Mesendoderm (in vitro differentiated cells): ENCODE measurements around the gene LRRC3C.

Experiments
- DNase-seq: peaks from one replicate; pipeline ENCODE4 v3.0.0; 2013
- H2AK5ac ChIP-seq: 2 replicates; pipeline ENCODE4 v1.6.1; 2013; ENCODE audit warnings: low read length, inconsistent platforms
- H2BK120ac ChIP-seq: 2 replicates; pipeline ENCODE4 v1.6.1; 2013; ENCODE audit warnings: low read depth, mild to moderate bottlenecking, low read length, moderate library complexity, mixed read lengths
- H2BK15ac ChIP-seq: replicated peaks from 2 replicates; pipeline ENCODE4 v1.6.1; 2013; ENCODE audit warnings: low read depth, mild to moderate bottlenecking, moderate library complexity
- H2BK5ac ChIP-seq: 2 replicates; pipeline ENCODE4 v1.6.1; 2013; ENCODE audit warnings: low read length, inconsistent platforms
- H3K18ac ChIP-seq: 2 replicates; pipeline ENCODE4 v1.6.1; 2013; ENCODE audit warnings: mild to moderate bottlenecking, low read length, mixed read lengths
- H3K23ac ChIP-seq: one replicate; pipeline ENCODE4 v1.6.1; 2013; ENCODE audit warnings: low read length
- H3K27ac ChIP-seq: 2 replicates; pipeline ENCODE4 v1.5.1; 2013; ENCODE audit warnings: low read depth, mild to moderate bottlenecking, inconsistent platforms, low read length, moderate library complexity
- H3K27me3 ChIP-seq: 2 replicates; pipeline ENCODE4 v1.6.1; 2013; ENCODE audit warnings: low read length, control low read depth, mild to moderate bottlenecking, inconsistent platforms; ENCODE audit not compliant: insufficient read depth, poor library complexity
- H3K36me3 ChIP-seq: 2 replicates; pipeline ENCODE4 v1.6.1; 2013; ENCODE audit warnings: low read length, inconsistent platforms; ENCODE audit not compliant: control insufficient read depth, insufficient read depth
- H3K4ac ChIP-seq: one replicate; pipeline ENCODE4 v1.6.1; 2013; ENCODE audit warnings: low read depth, mild to moderate bottlenecking, low read length, moderate library complexity
- H3K4me1 ChIP-seq: 2 replicates; pipeline ENCODE4 v1.6.1; 2013; ENCODE audit warnings: low read depth, low read length, inconsistent platforms; ENCODE audit not compliant: control insufficient read depth
- H3K4me2 ChIP-seq: 2 replicates; pipeline ENCODE4 v1.6.1; 2013; ENCODE audit warnings: low read length
- H3K4me3 ChIP-seq: 2 replicates; pipeline ENCODE4 v1.5.1; 2013; ENCODE audit warnings: mild to moderate bottlenecking, low read length
- H3K56ac ChIP-seq: one replicate; pipeline ENCODE4 v1.6.1; 2013; ENCODE audit warnings: low read length
- H3K79me1 ChIP-seq: 2 replicates; pipeline ENCODE4 v1.6.1; 2013; ENCODE audit warnings: low read length, inconsistent platforms
- H3K79me2 ChIP-seq: 2 replicates; pipeline ENCODE4 v1.6.1; 2013; ENCODE audit warnings: mild to moderate bottlenecking, low read length; ENCODE audit not compliant: control insufficient read depth, insufficient read depth
- H3K9ac ChIP-seq: 2 replicates; pipeline ENCODE4 v1.6.1; 2013; ENCODE audit warnings: low read length, inconsistent platforms
- H4K5ac ChIP-seq: one replicate; pipeline ENCODE4 v1.6.1; 2013; ENCODE audit warnings: low read length
- H4K8ac ChIP-seq: one replicate; pipeline ENCODE4 v1.6.1; 2013; ENCODE audit warnings: low read depth, mild to moderate bottlenecking, control low read depth, low read length, moderate library complexity
- WGBS: extraction: QIAGEN DNeasy Blood & Tissue Kit; methylation state at CpG from one replicate; pipeline ENCODE4 v1.1.7; 2013; ENCODE audit warnings: low lambda C conversion rate, missing lambda C conversion rate; ENCODE audit not compliant: insufficient coverage; ENCODE audit errors: extremely low coverage; 5-methylcytosine and 5-hydroxymethylcytosine counted together

Gene LRRC3C

GRCh38 chr17:39952680-39953470, 25.3 kb downstream of the LRRC3C start:
- H3K4me2 ChIP-seq = peak overlapping the region; percentile 59
- no peak overlapping the region for H3K18ac ChIP-seq
- H3K79me2 ChIP-seq = no peaks in the 10 kb centered on the region
- H2AK5ac ChIP-seq = no peak overlapping the region
- no peak overlapping the region for H2BK120ac ChIP-seq
- no peak overlapping the region for H3K23ac ChIP-seq
- no peaks in the 10 kb centered on the region for H3K36me3 ChIP-seq
- H3K4me1 ChIP-seq = peaks cover 3% of the 10 kb centered on the region
- H3K27ac ChIP-seq = no peak overlapping the region
- no peak overlapping the region for H3K4me3 ChIP-seq
- H3K27me3 ChIP-seq = no peaks in the 10 kb centered on the region
- no peak overlapping the region for H3K4ac ChIP-seq
- no peak overlapping the region for H4K5ac ChIP-seq
- H3K9ac ChIP-seq = peak overlapping the region; percentile 50
- peak; percentile 100 for DNase-seq
- no peaks in the 10 kb centered on the region for H3K79me1 ChIP-seq
- no peak overlapping the region for H2BK15ac ChIP-seq
- WGBS = no CpG with 5 or more reads among the region's 55 CpGs
- H4K8ac ChIP-seq = no peak overlapping the region
- no peak overlapping the region for H2BK5ac ChIP-seq
- H3K56ac ChIP-seq = peak overlapping the region; percentile 92

- Histone ChIP-seq H3K4ac (no peak overlapping the region), H3K36me3 (no peaks in the 10 kb centered on the region), H4K8ac (no peak overlapping the region), H3K27ac (peak overlapping the region; percentile 31), H3K4me1 (peaks cover 3% of the 10 kb centered on the region), H4K5ac (peak overlapping the region; percentile 97), H2BK120ac (no peak overlapping the region), H3K27me3 (no peaks in the 10 kb centered on the region), H3K9ac (peak overlapping the region; percentile 72), H2BK15ac (no peak overlapping the region), H3K79me2 (no peaks in the 10 kb centered on the region), H3K4me3 (peak overlapping the region; percentile 41), H3K4me2 (peak overlapping the region; percentile 75), H3K18ac (peak overlapping the region; percentile 28), H3K79me1 (no peaks in the 10 kb centered on the region), H2BK5ac (peak overlapping the region; percentile 89), H3K23ac (no peak overlapping the region), H3K56ac (peak overlapping the region; percentile 92), H2AK5ac (peak overlapping the region; percentile 100)
- DNase-seq = no peak
- WGBS = no CpG with 5 or more reads among the region's 9 CpGs
Observed at GRCh38 chr17:39953471-39953888, 25.9 kb downstream of the LRRC3C start.

GRCh38 chr17:39954876-39955275, 27.3 kb downstream of the LRRC3C start:
- no peak overlapping the region for H3K4me3 ChIP-seq
- no peak overlapping the region for H3K9ac ChIP-seq
- H3K4me1 ChIP-seq = peaks cover 3% of the 10 kb centered on the region
- H3K79me1 ChIP-seq = no peaks in the 10 kb centered on the region
- H3K18ac ChIP-seq = no peak overlapping the region
- WGBS = no CpG with 5 or more reads among the region's 4 CpGs
- H2BK5ac ChIP-seq = no peak overlapping the region
- no peaks in the 10 kb centered on the region for H3K79me2 ChIP-seq
- H3K4me2 ChIP-seq = no peak overlapping the region
- H2AK5ac ChIP-seq = no peak overlapping the region
- no peak overlapping the region for H3K23ac ChIP-seq
- H3K4ac ChIP-seq = no peak overlapping the region
- H2BK120ac ChIP-seq = no peak overlapping the region
- peak; percentile 56 for DNase-seq
- no peak overlapping the region for H3K27ac ChIP-seq
- H4K8ac ChIP-seq = no peak overlapping the region
- H3K56ac ChIP-seq = no peak overlapping the region
- no peaks in the 10 kb centered on the region for H3K36me3 ChIP-seq
- H2BK15ac ChIP-seq = no peak overlapping the region
- H4K5ac ChIP-seq = no peak overlapping the region
- H3K27me3 ChIP-seq = no peaks in the 10 kb centered on the region

- Histone ChIP-seq H2BK15ac (no peak overlapping the region), H3K18ac (no peak overlapping the region), H3K27ac (no peak overlapping the region), H2BK120ac (no peak overlapping the region), H3K9ac (no peak overlapping the region), H2AK5ac (no peak overlapping the region), H3K79me2 (no peaks in the 10 kb centered on the region), H3K36me3 (no peaks in the 10 kb centered on the region), H4K8ac (no peak overlapping the region), H3K4me2 (no peak overlapping the region), H4K5ac (no peak overlapping the region), H3K4me1 (peaks cover 3% of the 10 kb centered on the region), H3K4me3 (no peak overlapping the region), H3K23ac (no peak overlapping the region), H3K27me3 (no peaks in the 10 kb centered on the region), H3K79me1 (no peaks in the 10 kb centered on the region), H3K56ac (no peak overlapping the region), H2BK5ac (no peak overlapping the region), H3K4ac (no peak overlapping the region)
- DNase-seq = no peak
- no CpG with 5 or more reads among the region's 4 CpGs for WGBS
Observed at GRCh38 chr17:39955726-39956225, 28.2 kb downstream of the LRRC3C start.

- Histone ChIP-seq H4K5ac (no peak overlapping the region), H2BK120ac (no peak overlapping the region), H3K9ac (no peak overlapping the region), H3K79me2 (no peaks in the 10 kb centered on the region), H2BK5ac (no peak overlapping the region), H3K4me3 (no peak overlapping the region), H3K4me1 (no peaks in the 10 kb centered on the region), H4K8ac (no peak overlapping the region), H3K79me1 (no peaks in the 10 kb centered on the region), H3K18ac (no peak overlapping the region), H3K23ac (no peak overlapping the region), H3K56ac (no peak overlapping the region), H3K27me3 (no peaks in the 10 kb centered on the region), H3K4me2 (no peak overlapping the region), H3K27ac (no peak overlapping the region), H2BK15ac (no peak overlapping the region), H3K36me3 (no peaks in the 10 kb centered on the region), H2AK5ac (no peak overlapping the region), H3K4ac (no peak overlapping the region)
- WGBS = no CpG with 5 or more reads among the region's 8 CpGs
- DNase-seq = no peak
Observed at GRCh38 chr17:39960524-39961041, 33.1 kb downstream of the LRRC3C start.
